ENCODE measurements around the gene DCTN4. TPM values are rescaled to one million over a fixed set of nuclear protein-coding genes. Genes with fewer than 3 reads are reported as not detected.

Gene DCTN4
- total and polyA plus RNA-seq, 9 donors: 27.0 to 87.4 (median 69.0) TPM

DNA sequence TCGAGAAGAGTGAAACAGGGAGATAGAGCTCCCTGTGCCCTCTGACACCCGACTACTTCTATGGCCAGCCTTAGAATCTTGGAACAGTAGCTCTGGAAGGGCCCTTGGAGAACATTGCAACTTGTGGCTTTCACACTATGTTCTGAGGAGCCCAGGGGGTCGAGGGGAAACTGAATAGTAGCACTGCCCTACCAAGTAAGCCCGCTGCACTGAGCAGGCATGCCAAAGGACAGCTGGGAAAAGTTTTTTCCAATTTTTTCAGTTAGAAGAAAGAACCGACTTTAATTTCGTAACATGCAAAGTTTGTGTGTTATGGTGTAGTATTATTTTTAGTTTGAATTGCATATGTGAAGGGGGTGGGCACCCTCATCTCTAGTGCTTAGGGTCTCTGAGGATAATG is 30.6 kb upstream of the DCTN4 start:
- intact Hi-C loops (cut with DNase I): loop anchor here in 1 of 4 donors (10.0 kb wide), 1 partner anchor 235 kb away; no protein-coding TSS in a partner anchor

DNA sequence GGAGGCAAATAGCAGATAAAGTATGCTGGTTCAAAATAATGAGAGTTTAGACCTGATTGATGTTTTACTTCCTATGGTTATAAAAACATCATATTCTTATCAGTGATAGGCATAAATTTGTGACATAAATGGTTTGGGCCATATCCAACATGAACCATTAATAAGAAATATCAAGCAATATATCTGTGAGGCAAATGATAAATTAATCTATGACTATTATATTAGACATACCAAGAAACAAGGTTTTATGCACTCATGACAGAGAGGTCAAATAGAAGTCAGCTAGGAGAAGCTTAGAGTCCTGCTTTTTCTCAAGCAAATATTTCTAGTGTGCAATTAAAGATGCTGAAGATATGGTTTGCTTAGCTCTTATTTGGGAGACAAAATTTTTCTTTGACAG is 30.2 kb upstream of the DCTN4 start:
- H3K27me3 ChIP-seq: no peaks in the 10 kb centered on the region
- TF ChIP-seq POLR2A (IDR thresholded peaks at IDR 0.05): no peak
- TF ChIP-seq, protein P1, sequence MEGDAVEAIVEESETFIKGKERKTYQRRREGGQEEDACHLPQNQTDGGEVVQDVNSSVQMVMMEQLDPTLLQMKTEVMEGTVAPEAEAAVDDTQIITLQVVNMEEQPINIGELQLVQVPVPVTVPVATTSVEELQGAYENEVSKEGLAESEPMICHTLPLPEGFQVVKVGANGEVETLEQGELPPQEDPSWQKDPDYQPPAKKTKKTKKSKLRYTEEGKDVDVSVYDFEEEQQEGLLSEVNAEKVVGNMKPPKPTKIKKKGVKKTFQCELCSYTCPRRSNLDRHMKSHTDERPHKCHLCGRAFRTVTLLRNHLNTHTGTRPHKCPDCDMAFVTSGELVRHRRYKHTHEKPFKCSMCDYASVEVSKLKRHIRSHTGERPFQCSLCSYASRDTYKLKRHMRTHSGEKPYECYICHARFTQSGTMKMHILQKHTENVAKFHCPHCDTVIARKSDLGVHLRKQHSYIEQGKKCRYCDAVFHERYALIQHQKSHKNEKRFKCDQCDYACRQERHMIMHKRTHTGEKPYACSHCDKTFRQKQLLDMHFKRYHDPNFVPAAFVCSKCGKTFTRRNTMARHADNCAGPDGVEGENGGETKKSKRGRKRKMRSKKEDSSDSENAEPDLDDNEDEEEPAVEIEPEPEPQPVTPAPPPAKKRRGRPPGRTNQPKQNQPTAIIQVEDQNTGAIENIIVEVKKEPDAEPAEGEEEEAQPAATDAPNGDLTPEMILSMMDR (IDR thresholded peaks at IDR 0.05): no peak
- no peak for TF ChIP-seq EP300 (IDR thresholded peaks at IDR 0.05)
- DNase-seq: no peak
- intact Hi-C loops (cut with DNase I): loop anchor here in 1 of 4 donors (10.0 kb wide), 1 partner anchor 234 kb away; no protein-coding TSS in a partner anchor
- H3K9me3 ChIP-seq: no peaks in the 10 kb centered on the region
- no peaks in the 10 kb centered on the region for H3K36me3 ChIP-seq
- H3K4me1 ChIP-seq (ENCODE audit: insufficient read depth): no peaks in the 10 kb centered on the region
- H3K27ac ChIP-seq: no peak overlapping the region
- H3K4me3 ChIP-seq: no peak overlapping the region

More for the DNA sequence above, 30.6 kb upstream of the DCTN4 start:
- H3K36me3 ChIP-seq: no peaks in the 10 kb centered on the region
- no peak overlapping the region for H3K27ac ChIP-seq
- no peaks in the 10 kb centered on the region for H3K27me3 ChIP-seq
- no peak for DNase-seq
- H3K9me3 ChIP-seq: no peaks in the 10 kb centered on the region
- TF ChIP-seq EP300 (IDR thresholded peaks at IDR 0.05) (no peak), POLR2A (IDR thresholded peaks at IDR 0.05) (no peak)
- TF ChIP-seq, protein P1 (IDR thresholded peaks at IDR 0.05): no peak
- 73 to 84% (median 84%) methylated on average over 6 of the region's 6 CpGs for WGBS, 3 donors
- no peak overlapping the region for H3K4me3 ChIP-seq
- no peaks in the 10 kb centered on the region for H3K4me1 ChIP-seq (ENCODE audit: insufficient read depth)

DNA sequence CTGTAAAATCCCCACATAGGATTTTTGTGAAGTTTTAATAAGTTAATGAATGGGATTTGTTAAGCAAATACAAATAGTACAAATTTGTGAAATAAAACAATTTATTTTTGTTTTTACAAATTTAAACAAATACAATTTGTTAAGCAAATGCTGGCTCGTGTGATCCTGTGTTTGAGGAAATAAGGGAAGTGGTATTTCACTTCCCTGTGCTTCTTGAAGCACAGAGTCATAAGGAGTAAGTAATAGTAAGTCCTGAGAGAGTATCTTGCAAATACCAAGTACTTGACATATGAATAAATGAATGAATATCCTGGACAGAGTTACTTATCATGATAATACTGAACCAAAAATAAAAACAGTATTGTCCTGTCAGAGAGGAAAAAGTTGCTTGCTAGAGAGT is 28.8 kb upstream of the DCTN4 start:
- Histone ChIP-seq H3K27ac (no peak overlapping the region), H3K36me3 (no peaks in the 10 kb centered on the region), H3K9me3 (no peaks in the 10 kb centered on the region), H3K4me1 (ENCODE audit: insufficient read depth) (peaks cover 4% of the 10 kb centered on the region), H3K27me3 (no peaks in the 10 kb centered on the region), H3K4me3 (no peak overlapping the region)
- intact Hi-C loops (cut with DNase I): loop anchor here in 1 of 4 donors (10.0 kb wide), 1 partner anchor 233 kb away; no protein-coding TSS in a partner anchor
- WGBS, 3 donors: 51 to 56% (median 52%) methylated on average over 1 of the region's 1 CpG
- no peak for DNase-seq
- no peak for TF ChIP-seq POLR2A (IDR thresholded peaks at IDR 0.05)
- TF ChIP-seq EP300 (IDR thresholded peaks at IDR 0.05): no peak
- TF ChIP-seq, protein P1 (IDR thresholded peaks at IDR 0.05): no peak

DNA sequence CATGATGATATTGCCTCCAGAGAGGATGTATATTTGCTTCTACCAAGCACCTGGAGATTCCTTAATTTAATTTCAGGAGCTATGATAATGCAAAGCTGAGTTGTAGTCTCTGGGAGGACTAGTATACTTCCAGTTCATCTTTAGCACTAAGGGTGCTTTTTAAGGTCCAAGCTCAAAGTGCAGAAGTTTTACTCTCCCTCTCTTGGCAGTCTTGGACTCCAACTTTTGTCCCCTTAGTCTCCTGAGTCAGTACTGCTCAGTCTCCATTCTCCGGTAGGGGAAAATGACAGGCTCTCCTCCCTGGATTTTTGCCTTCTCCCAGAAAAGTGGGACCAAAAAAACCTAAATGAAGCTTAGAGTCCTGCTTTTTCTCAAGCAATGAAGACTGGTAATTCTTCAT is 28.1 kb upstream of the DCTN4 start:
- intact Hi-C loops (cut with DNase I): loop anchor here in 1 of 4 donors (10.0 kb wide), 1 partner anchor 232 kb away; no protein-coding TSS in a partner anchor

More for the DNA sequence above, 28.1 kb upstream of the DCTN4 start:
- Histone ChIP-seq H3K4me1 (ENCODE audit: insufficient read depth) (peaks cover 12% of the 10 kb centered on the region), H3K36me3 (no peaks in the 10 kb centered on the region), H3K27ac (no peak overlapping the region), H3K4me3 (no peak overlapping the region), H3K27me3 (no peaks in the 10 kb centered on the region), H3K9me3 (no peaks in the 10 kb centered on the region)
- WGBS, 3 donors: 95 to 98% (median 97%) methylated on average over 1 of the region's 1 CpG
- TF ChIP-seq POLR2A (IDR thresholded peaks at IDR 0.05) (no peak), EP300 (IDR thresholded peaks at IDR 0.05) (no peak)
- TF ChIP-seq, protein P1 (IDR thresholded peaks at IDR 0.05): no peak
- no peak for DNase-seq
